Memory B cell (primary cell): ENCODE measurements around the gene KRT20.

ENCODE experiments used
- ATAC-seq: fragments of 150-1000 bp; cut with Tn5 transposase; 2 replicates; pipeline ENCODE4 v1.10.0; 2021; ENCODE audit warnings: low read depth, mild to moderate bottlenecking, moderate library complexity
- DNase-seq, 2 donors: peaks; one replicate each; pipeline ENCODE4 v3.0.0; 2022; ENCODE audit warnings: low spot score in 2 of 2
- H3K27ac Mint-ChIP-seq: one replicate; pipeline ENCODE4 v1.8.0; 2022; ENCODE audit warnings: mild to moderate bottlenecking, moderate library complexity, mixed read lengths
- H3K27me3 Mint-ChIP-seq: one replicate; pipeline ENCODE4 v1.8.0; 2022; ENCODE audit warnings: mixed read lengths
- H3K36me3 Mint-ChIP-seq: one replicate; pipeline ENCODE4 v1.8.0; 2022; ENCODE audit warnings: mild to moderate bottlenecking, mixed read lengths
- H3K4me1 Mint-ChIP-seq: one replicate; pipeline ENCODE4 v1.8.0; 2022; ENCODE audit warnings: mixed read lengths
- H3K4me3 Mint-ChIP-seq: one replicate; pipeline ENCODE4 v1.8.0; 2022; ENCODE audit warnings: mild to moderate bottlenecking, moderate library complexity, mixed read lengths
- H3K9me3 Mint-ChIP-seq: one replicate; pipeline ENCODE4 v1.8.0; 2022; ENCODE audit warnings: mixed read lengths

The KRT20 gene

DNA sequence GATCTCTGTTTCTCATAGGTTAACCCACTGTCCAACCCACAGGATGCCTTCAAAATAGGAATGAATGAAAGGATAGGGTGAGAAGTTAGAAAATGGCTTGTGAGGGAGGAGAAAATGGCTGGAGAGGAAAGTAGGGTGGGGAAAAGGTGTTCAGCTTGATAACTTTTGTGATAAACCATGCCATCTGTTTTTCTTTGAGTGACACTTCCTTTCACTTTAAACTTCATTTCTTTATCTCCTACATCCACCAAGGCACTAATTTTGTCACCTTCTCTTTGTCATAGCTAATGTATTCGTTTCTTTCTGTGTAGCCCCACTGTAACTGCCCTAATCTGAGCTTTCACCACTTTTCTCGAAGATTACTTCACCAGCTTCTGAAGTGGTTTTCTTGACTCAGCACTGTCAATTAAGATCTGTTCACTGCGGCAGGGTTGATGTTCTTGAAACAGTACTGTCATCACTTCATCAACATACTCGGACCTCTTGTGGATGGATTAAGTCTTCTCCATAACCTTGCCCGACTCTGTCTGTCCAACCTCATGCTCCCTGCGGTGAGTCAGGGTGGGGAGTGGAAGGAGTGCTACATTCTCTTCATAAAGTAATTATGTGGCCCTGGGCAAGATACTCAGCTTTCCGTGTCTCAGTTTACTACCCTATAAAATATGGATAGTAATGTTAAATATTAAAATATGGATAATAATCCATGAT lies 57.1 kb downstream of the KRT20 start:
- Mint-ChIP-seq H3K4me1 (peaks cover 2% of the 10 kb centered on the region), H3K4me3 (no peak overlapping the region), H3K9me3 (peaks cover 4% of the 10 kb centered on the region), H3K36me3 (peaks cover 21% of the 10 kb centered on the region), H3K27ac (no peak overlapping the region), H3K27me3 (peaks cover 9% of the 10 kb centered on the region)
- ATAC-seq (no peak), DNase-seq (no peak)
